ENCODE data around the gene ZWILCH.

DNA sequence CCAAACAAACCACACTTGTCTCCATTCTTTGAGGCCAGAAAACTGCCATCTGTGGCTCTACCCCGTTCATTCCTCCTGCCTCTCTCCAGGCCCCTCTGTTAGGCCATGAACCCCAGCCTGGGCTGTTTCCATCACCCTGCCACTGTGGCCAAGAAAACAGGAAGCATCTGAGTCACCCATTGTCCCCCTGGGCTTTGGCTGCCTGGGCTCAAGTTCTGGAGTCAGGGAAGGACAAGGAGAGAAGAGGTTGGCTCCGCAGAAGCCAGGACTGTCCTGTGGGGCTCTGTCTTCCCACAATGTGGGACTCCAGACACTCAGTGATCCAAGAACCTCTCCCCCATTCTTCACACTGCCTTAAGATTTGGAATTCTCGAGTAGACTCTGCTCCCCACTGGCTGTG, 75.5 kb downstream of the ZWILCH start:
- TF ChIP-seq POLR2A (IDR thresholded peaks at IDR 0.05), result no peak
- TF ChIP-seq, protein P1, sequence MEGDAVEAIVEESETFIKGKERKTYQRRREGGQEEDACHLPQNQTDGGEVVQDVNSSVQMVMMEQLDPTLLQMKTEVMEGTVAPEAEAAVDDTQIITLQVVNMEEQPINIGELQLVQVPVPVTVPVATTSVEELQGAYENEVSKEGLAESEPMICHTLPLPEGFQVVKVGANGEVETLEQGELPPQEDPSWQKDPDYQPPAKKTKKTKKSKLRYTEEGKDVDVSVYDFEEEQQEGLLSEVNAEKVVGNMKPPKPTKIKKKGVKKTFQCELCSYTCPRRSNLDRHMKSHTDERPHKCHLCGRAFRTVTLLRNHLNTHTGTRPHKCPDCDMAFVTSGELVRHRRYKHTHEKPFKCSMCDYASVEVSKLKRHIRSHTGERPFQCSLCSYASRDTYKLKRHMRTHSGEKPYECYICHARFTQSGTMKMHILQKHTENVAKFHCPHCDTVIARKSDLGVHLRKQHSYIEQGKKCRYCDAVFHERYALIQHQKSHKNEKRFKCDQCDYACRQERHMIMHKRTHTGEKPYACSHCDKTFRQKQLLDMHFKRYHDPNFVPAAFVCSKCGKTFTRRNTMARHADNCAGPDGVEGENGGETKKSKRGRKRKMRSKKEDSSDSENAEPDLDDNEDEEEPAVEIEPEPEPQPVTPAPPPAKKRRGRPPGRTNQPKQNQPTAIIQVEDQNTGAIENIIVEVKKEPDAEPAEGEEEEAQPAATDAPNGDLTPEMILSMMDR (IDR thresholded peaks at IDR 0.05), result no peak
